Activated T-helper 1 cell treated with anti-CD3 and anti-CD28 coated beads, Interleukin-2, amount 50 U/mL, for 16 hours (primary cell): ENCODE results near the gene DNAJC1.
"Not testable (repeated sequence)": the region's sequence is repeated elsewhere in the genome, so short reads cannot be mapped to it uniquely, and the experiment has no call there.

Experiments
- DNase-seq, 2 donors: peaks; one replicate each; pipeline ENCODE4 v3.0.0-alpha.2; 2020; ENCODE audit warnings: low read depth in 1 of 2, low spot score in 1 of 2

The DNAJC1 gene

GRCh38 chr10:22003177-22003963 is at the start of gene DNAJC1:
Gene DNAJC1 (minus strand): TSS chr10:22003730. CDS start chr10:22003434, 296 bp downstream.
- peak; percentile 96 to 99 for DNase-seq

GRCh38 chr10:22053048-22053447 is 49.5 kb upstream of the DNAJC1 start:
- DNase-seq = no peak

- DNase-seq = no peak
Measured at GRCh38 chr10:22049635-22050034, 46.1 kb upstream of the DNAJC1 start.

- DNase-seq = no peak
Measured at GRCh38 chr10:22047812-22048211, 44.3 kb upstream of the DNAJC1 start.

GRCh38 chr10:22043327-22043633 is 39.8 kb upstream of the DNAJC1 start:
- no peak for DNase-seq

GRCh38 chr10:22042557-22043326 is 39.2 kb upstream of the DNAJC1 start:
- DNase-seq = no peak

GRCh38 chr10:22034333-22034732 is 30.8 kb upstream of the DNAJC1 start:
- DNase-seq = no peak

- not testable (repeated sequence) for DNase-seq
Measured at GRCh38 chr10:22032268-22032667, 28.7 kb upstream of the DNAJC1 start.

- DNase-seq = no peak
Measured at GRCh38 chr10:22030421-22030820, 26.9 kb upstream of the DNAJC1 start.

GRCh38 chr10:22029445-22030236 is 26.1 kb upstream of the DNAJC1 start:
- DNase-seq = no peak

- DNase-seq = no peak
Measured at GRCh38 chr10:22027364-22028238, 24.1 kb upstream of the DNAJC1 start.

- no peak for DNase-seq
Measured at GRCh38 chr10:22026287-22026686, 22.8 kb upstream of the DNAJC1 start.

GRCh38 chr10:22023508-22023907 is 20.0 kb upstream of the DNAJC1 start:
- DNase-seq = no peak

- DNase-seq = peak; percentile 24
Measured at GRCh38 chr10:22022257-22023032, 18.9 kb upstream of the DNAJC1 start.

GRCh38 chr10:22021144-22021543 is 17.6 kb upstream of the DNAJC1 start:
- DNase-seq = not testable (repeated sequence)

GRCh38 chr10:22017283-22018020 is 13.9 kb upstream of the DNAJC1 start:
- no peak for DNase-seq

GRCh38 chr10:22016046-22016705 is 12.6 kb upstream of the DNAJC1 start:
- no peak for DNase-seq

GRCh38 chr10:22010973-22011408 is 7.5 kb upstream of the DNAJC1 start:
- DNase-seq = no peak

GRCh38 chr10:22010539-22010938 is 7.0 kb upstream of the DNAJC1 start:
- DNase-seq = no peak
